Epithelial cell of esophagus (primary cell): ENCODE data around the gene TMEM17.
"Not testable (repeated sequence)": the region's sequence is repeated elsewhere in the genome, so short reads cannot be mapped to it uniquely, and the experiment has no call there.

Experiments
- DNase-seq: peaks from one replicate; pipeline ENCODE4 v3.0.0; 2010; ENCODE audit warnings: low read depth
- H3K4me3 ChIP-seq: 2 replicates; pipeline ENCODE4 v1.5.1; 2011; ENCODE audit warnings: mild to moderate bottlenecking, low read length, control low read depth
- CTCF ChIP-seq: IDR thresholded peaks from 2 replicates; pipeline ENCODE4 v1.5.1; 2011; ENCODE audit warnings: low read depth, mild to moderate bottlenecking, low read length, control low read depth, inconsistent platforms; ENCODE audit not compliant: insufficient read depth; ENCODE audit errors: missing control alignments

TMEM17 gene

DNA sequence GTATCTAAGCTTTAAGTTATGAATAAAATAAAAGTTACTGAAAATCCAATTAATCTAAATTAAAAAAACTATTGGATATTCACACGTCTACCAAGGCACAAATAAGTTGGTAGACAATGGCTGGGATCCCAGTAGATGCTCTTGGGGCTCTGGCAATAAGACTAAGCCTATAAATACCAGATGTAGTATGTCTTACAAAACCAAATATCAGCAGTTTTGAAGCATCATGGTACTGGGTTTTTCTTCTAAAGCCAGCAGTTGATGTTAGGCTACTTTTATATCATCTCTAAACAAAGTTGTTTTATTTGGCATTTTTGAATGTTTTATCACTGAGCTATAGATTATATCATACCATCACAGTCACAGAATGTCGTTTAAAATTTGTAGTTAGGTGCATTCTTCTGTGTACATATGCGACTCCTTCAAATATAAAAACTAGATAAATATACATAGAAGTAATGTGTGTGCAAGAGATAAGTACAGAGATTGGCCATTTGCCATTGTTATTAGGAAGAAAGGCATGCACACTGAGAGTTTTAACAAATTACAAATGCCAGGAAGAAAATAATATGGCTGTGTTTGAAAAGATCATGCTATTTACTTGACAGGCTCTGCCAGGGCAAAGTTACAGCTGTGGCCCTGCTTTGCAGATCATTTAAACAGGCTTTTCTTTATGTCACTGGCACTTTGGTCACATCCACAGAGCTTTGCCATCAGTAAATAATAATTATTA is 21.6 kb upstream of the TMEM17 start:
- no peak for TF ChIP-seq CTCF
- H3K4me3 ChIP-seq = no peak overlapping the region
- DNase-seq = no peak

GRCh38 chr2:62526531-62527381 is 20.8 kb upstream of the TMEM17 start:
- no peak for TF ChIP-seq CTCF
- H3K4me3 ChIP-seq = no peak overlapping the region
- DNase-seq = no peak

DNA sequence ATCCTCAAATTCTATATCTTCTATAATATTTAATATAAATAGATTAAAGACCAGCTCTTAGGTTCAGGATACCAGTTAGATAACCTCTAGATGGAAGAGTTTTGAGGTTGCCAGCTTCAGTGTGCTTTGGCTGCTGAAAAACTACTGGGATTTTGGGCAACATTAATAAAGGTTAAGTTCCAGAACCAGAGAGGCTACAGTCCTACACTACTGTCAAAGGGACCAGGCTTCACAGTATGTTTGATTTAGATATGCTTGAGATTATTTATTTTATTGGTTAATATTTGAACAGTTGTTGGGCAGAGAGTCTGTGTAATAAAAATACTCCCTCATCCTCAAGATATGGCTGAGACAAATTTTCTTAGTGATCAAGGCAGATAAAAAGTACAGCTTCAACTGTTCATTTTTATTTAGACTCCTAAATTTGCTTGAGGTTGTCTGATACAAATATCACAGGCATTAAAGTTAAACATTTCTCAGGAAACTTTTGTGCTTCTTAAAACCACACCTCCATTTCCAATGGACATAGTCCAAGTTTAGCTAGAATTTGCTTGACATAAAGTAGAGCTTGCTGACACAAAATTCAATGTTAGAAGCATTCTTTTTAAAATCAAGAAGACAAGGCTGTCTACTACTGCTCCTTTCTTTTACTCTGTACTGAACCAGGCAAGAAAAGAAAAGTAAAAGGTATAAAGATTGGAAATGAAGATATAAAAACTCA is 19.7 kb upstream of the TMEM17 start:
- no peak for DNase-seq
- H3K4me3 ChIP-seq = no peak overlapping the region
- no peak for TF ChIP-seq CTCF

GRCh38 chr2:62524293-62524941 is 18.4 kb upstream of the TMEM17 start:
- no peak overlapping the region for H3K4me3 ChIP-seq
- DNase-seq = no peak
- no peak for TF ChIP-seq CTCF

DNA sequence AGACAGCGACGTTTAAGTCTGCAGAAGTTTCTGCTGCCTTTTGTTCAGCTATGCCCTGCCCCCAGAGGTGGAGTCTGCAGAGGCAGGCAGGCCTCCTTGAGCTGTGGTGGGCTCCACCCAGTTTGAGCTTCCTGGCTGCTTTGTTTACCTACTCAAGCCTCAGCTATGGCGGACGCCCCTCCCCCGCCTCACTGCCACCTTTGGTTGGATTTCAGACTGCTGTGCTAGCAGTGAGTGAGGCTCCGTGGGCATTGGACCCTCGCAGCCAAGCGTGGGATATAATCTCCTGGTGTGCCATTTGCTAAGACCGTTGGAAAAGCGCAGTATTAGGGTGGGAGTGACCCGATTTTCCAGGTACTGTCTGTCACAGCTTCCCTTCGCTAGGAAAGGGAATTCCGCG is 15.1 kb upstream of the TMEM17 start:
- DNase-seq, H3K4me3 ChIP-seq: not testable (repeated sequence)

DNA sequence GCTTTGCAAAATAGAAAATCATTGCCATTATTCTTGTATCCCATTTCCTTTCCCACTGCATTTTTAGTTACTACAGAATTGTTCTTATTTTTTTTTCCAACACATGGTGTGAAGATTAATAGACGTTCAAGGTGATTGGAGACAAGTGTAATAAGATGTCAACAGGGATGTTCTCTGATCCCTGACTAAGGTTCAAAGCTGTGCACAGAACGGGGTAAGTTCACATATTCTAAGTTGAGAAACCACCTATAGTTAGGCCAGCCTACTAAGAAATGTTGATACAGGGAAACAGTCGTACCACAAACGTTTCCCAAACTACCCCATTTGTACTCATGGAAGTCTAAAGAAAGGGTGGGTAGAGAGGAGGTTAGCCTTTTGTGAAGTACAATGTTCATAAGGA is 6.4 kb upstream of the TMEM17 start:
- TF ChIP-seq CTCF = no peak
- no peak for DNase-seq
- no peak overlapping the region for H3K4me3 ChIP-seq

DNA sequence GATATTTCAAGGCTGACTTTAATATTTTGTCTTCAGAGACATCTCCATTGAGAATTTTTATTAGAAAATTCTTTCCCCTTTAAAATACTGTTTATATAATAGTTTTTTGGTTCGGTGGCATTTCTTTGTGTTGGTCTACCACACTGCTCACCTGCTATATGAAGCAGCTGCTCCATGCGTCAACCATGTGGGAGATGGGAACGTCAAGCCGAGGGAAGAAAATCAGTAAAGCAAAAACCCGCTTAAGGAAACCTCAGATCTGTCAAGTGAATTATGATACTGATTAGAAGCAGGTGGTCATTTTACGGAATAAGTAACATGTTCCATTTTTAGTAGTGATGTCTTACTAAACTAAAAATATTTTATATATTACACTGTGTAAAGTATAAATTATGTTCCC is 5.6 kb upstream of the TMEM17 start:
- TF ChIP-seq CTCF = no peak
- no peak overlapping the region for H3K4me3 ChIP-seq

More for the DNA sequence above, 5.6 kb upstream of the TMEM17 start:
- no peak for DNase-seq
